ENCODE measurements around the gene GCDH.
A peak's percentile ranks its signal among the peaks of the same experiment; 100 is the strongest.
"Not testable (repeated sequence)": the region's sequence is repeated elsewhere in the genome, so short reads cannot be mapped to it uniquely, and the experiment has no call there.

Gene GCDH

GRCh38 chr19:12890787-12891552 is at the start of gene GCDH:
Gene GCDH, plus strand, starts transcription at chr19:12891160. Its CDS starts 145 bp downstream, at chr19:12891305.
- DNase-seq: peak; percentile 99

DNA sequence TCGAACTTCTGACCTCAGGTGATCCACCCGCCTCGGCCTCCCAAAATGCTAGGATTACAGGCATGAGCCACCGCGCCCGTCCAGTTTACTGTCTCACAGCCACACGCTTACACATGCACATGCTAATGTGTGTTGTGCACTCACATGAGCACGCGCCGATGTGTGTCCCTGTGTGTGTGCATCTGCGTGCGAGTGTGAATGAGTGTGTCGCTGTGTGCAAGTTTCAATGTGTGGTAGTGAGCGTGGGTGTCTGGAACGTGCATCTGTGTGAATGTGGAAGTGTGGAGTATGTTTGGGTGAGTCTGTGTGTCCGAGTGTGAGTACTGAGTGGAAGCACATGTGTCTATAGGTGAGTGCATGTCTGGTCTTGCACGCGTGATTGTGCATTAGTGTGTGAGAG is 48.4 kb upstream of the GCDH start:
- no peak for DNase-seq

GRCh38 chr19:12843328-12843727 is 47.6 kb upstream of the GCDH start:
- DNase-seq: no peak

- no peak for DNase-seq
These were observed 46.8 kb upstream of the GCDH start for GRCh38 chr19:12843999-12844732.

DNA sequence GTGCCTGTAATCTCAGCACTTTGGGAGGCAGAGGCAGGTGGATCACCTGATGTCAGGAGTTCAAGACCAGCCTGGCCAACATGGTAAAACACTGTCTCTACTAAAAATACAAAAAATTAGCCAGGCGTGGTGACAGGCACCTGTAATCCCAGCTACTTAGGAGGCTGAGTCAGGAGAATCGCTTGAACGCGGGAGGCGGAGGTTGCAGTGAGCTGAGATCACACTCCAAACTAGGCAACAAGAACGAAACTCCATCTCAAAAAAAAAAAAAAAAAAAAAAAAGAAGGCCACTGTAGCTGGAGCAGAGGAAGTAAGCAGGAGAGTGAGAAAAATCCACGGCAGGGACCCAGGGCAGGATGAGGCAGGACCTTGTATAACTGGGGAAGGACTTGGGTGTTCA is 44.3 kb upstream of the GCDH start:
- DNase-seq: not testable (repeated sequence)

- DNase-seq: peak; percentile 57
These were observed 43.5 kb upstream of the GCDH start for GRCh38 chr19:12847159-12848139.

DNA sequence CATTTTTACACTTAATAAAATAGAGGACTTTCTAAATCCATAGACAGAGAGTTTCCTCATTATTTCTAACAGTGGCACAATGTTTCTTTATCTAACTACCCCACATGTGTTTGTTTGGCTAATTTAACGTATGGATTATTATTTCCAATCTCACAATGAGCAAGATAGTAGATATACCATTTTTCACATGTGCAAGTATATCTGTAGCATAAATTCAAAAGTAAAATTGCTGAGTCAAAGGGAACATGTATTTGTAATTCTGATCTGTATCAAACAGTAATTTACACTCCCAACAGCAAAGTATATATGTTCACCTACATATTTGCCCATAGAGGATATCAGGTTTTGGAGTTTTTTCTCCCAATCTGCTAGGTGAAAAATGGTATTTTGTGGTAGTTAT is 34.3 kb upstream of the GCDH start:
- DNase-seq: no peak

GRCh38 chr19:12858041-12858928 is 32.7 kb upstream of the GCDH start:
- no peak for DNase-seq

DNA sequence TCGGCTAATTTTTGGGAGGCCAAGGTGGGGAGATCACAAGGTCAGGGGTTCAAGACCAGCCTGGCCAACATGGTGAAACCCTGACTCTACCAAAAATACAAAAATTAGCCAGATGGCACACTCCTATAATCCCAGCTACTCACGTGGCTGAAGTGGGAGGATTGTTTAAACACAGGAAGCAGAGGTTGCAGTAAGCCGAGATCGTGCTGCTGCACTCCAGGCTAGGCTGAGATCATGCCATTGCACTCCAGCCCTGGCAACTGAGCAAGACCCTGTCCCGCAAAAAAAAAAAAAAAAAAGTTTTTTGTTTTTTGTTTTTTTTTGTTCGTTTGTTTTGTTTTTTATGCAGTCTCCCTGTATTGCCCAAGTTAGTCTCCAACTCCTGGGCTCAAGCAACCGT is 31.4 kb upstream of the GCDH start:
- DNase-seq: no peak

DNA sequence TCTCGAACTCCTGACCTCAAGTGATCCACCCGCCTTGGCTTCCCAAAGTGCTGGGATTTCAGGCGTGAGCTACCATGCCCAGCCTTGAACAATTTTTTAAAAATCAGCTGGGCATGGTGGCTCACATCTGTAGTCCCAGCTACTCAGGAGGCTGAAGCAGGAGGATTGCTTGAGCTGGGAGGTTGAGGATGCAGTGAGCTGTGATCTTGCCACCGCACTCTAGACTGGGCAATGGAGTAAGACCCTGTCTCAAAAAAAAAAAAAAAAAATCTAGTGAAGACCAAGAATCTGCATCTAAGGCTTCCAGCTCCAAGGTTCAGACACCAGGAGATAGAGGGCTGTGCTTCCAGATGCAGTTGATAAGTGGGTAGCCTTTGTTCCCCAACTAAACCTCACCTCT is 26.8 kb upstream of the GCDH start:
- no peak for DNase-seq

DNA sequence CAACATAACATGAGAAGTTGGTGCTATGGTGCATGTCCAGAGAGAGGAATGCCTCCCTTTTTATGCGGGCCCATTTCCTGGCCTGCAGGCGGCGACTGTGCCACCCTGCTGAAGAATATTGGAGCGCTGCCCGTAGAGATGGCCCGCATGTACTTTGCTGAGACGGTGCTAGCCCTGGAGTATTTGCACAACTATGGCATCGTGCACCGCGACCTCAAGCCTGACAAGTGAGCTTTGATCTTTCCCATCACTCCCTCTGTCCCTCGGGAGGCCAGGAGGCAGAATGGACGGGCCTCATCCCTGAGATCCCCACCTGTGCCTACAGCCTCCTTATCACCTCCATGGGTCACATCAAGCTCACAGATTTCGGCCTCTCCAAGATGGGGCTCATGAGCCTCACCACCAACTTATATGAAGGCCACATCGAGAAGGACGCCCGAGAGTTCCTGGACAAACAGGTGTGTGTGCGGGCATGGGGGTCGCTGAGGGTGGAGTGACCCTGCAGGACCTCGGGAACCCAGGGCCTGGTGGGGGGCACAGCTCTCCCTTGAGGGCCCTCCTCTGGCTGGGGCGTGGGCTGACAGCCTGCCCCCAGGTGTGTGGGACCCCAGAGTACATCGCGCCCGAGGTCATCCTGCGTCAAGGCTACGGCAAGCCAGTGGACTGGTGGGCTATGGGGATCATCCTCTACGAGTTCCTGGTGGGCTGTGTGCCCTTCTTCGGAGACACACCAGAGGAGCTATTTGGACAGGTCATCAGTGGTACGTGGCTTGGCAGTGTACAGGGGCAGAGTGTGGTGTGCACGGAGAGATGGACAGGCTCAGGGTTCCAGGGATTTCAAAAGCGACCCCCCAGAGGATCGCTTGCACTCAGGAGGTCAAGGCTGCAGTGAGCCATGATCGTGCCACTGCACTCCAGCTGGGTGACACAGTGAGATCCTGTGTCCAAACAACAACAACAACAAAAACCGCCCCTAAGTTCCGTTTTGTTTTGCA is 25.9 kb upstream of the GCDH start:
- DNase-seq: no peak

GRCh38 chr19:12865746-12866415 is 25.1 kb upstream of the GCDH start:
- DNase-seq: no peak

DNA sequence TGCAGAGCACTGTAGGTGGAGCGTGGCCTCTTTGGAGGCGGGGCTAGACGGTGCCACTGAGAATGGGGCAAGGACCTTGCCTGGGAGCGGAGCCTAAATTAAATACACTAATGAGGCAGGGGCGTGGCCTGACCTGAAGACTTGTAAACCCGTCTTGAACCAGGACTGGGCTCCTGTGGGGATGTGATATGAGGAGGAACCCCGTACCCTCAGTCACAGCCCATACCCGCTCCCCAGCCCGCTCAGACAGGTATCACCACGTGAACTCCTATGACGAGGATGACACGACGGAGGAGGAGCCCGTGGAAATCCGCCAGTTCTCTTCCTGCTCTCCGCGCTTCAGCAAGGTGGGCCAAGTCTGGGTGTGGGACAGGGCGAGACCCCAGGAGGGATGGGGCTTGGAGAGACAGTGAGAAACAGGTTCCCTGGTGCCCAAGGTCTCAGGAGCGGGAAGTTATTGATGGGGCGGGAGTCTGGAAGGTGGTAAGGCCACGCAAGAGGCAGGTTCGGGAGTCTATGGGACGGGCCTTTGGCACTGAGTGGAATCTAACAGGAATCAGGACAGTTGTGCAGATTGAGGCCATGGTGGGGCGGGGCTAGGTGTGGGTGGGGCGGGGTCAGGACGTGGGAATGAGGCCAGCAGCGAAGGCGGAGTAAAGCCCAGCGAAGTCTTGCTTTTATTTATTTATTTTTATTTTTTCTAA is 24.4 kb upstream of the GCDH start:
- no peak for DNase-seq

GRCh38 chr19:12867120-12868099 is 23.6 kb upstream of the GCDH start:
- no peak for DNase-seq

- DNase-seq: no peak
These were observed 22.3 kb upstream of the GCDH start for GRCh38 chr19:12868540-12869112.

DNA sequence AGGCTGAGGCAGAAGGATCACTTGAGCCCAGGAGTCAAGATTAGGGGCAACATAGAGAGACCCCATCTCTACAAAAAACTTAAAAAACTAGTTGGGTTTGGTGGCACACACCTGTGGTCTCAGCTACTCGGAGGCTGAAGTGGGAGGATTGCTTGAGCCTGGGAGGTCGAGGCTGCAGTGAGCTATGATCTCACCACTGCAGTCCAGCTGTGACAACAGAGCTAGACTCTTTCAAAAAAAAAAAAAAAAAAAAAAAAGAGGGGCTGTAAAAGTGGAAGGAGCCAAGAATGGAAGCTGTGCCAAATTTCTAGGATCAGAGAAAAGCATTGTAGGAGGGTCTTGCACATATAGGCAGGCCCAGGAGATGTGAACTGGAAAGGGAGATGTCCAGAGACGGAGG is 19.3 kb upstream of the GCDH start:
- no peak for DNase-seq

DNA sequence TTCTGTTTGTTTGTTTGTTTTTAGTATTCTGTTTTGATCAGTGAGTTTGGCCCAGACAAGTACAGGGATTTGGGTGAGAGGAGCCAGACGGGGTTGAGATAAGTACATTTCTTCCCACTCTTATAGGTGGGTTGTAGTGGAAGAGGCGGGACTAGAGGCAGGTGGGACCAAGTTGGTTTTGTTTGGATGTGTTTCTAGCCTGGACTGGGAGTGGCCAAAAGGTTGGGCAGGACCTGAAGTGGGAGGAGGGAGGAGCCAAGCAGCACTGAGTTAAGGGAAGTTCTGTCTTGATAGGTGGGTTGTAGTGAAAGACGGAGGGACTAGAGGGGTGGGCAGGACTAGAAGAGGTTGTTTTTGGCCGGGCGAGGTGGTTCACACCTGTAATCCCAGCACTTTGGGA is 18.7 kb upstream of the GCDH start:
- DNase-seq: no peak
